Caco-2 (cell line): ENCODE measurements around the gene C9orf78. TPM values are rescaled to one million over a fixed set of nuclear protein-coding genes. Genes with fewer than 3 reads are reported as not detected.
A peak's percentile ranks its signal among the peaks of the same experiment; 100 is the strongest.

ENCODE experiments used
- BruUV-seq: library from RNA; stranded (reverse); fragments of 400-500 nt; replicated peaks from 2 replicates; lab custom pipeline; 2021; lab: Mats Ljungman, UMichigan
- CTCF ChIA-PET: fragments of 300-600 bp; sonication (Branson Sonifier 250); formaldehyde crosslinking; loops from one replicate; lab custom pipeline; 2022; ENCODE audit warnings: antibody characterized with exemption; lab: Charles Lee
- POLR2A ChIA-PET: fragments of 300-600 bp; sonication (Branson Sonifier 250); formaldehyde crosslinking; loops from one replicate; lab custom pipeline; 2022; ENCODE audit warnings: antibody characterized with exemption; lab: Charles Lee
- DNase-seq, 2 experiments: peaks; one replicate each; pipeline versions ENCODE4 v3.0.0 to v3.0.0-alpha.2; 2020 to 2022
- H3K27me3 ChIP-seq: replicated peaks from 2 replicates; pipeline ENCODE4 v1.6.0; 2011; ENCODE audit warnings: low read length; ENCODE audit not compliant: control insufficient read depth, insufficient read depth
- H3K36me3 ChIP-seq: 2 replicates; pipeline ENCODE4 v1.5.1; 2011; ENCODE audit warnings: low read length; ENCODE audit not compliant: control insufficient read depth, insufficient read depth
- H3K4me1 ChIP-seq: fragments of 250-450 bp; sonication (Bioruptor Pico); 2 replicates; pipeline ENCODE4 v1.5.1; 2020; ENCODE audit warnings: mild to moderate bottlenecking
- H3K4me3 ChIP-seq: 2 replicates; pipeline ENCODE4 v1.5.1; 2011; ENCODE audit warnings: low read depth, mild to moderate bottlenecking, control low read depth, low read length
- H3K9me3 ChIP-seq: fragments of 250-450 bp; sonication (Bioruptor Pico); 2 replicates; pipeline ENCODE4 v1.5.1; 2020; ENCODE audit warnings: mild to moderate bottlenecking, moderate library complexity
- H3K27ac Mint-ChIP-seq: one replicate; pipeline ENCODE4 v1.8.0; 2022; ENCODE audit warnings: mixed read lengths; ENCODE audit not compliant: unreplicated experiment
- H3K27me3 Mint-ChIP-seq: one replicate; pipeline ENCODE4 v1.8.0; 2022; ENCODE audit warnings: mixed read lengths; ENCODE audit not compliant: insufficient read depth, unreplicated experiment
- H3K36me3 Mint-ChIP-seq: one replicate; pipeline ENCODE4 v1.8.0; 2022; ENCODE audit warnings: mild to moderate bottlenecking, mixed read lengths; ENCODE audit not compliant: insufficient read depth, unreplicated experiment
- H3K4me1 Mint-ChIP-seq: one replicate; pipeline ENCODE4 v1.8.0; 2022; ENCODE audit warnings: low read depth, mixed read lengths; ENCODE audit not compliant: unreplicated experiment
- H3K4me3 Mint-ChIP-seq: one replicate; pipeline ENCODE4 v1.8.0; 2022; ENCODE audit warnings: mild to moderate bottlenecking, moderate library complexity, mixed read lengths; ENCODE audit not compliant: unreplicated experiment
- H3K9me3 Mint-ChIP-seq: one replicate; pipeline ENCODE4 v1.8.0; 2022; ENCODE audit warnings: mixed read lengths; ENCODE audit not compliant: unreplicated experiment
- CTCF ChIP-seq, 2 experiments: fragments of 200-600 bp in 1 of 2; IDR thresholded peaks; 1 replicate in 1 of 2; 2 replicates in 1 of 2; pipeline versions ENCODE4 v1.5.1 to v1.8.0; 2011 to 2022; ENCODE audit warnings: antibody characterized with exemption in 1 of 2, control low read depth in 1 of 2, inconsistent platforms in 1 of 2, low read depth in 1 of 2, low read length in 1 of 2, mild to moderate bottlenecking in 1 of 2, moderate library complexity in 1 of 2; ENCODE audit not compliant: insufficient read depth in 1 of 2, severe bottlenecking in 1 of 2, unreplicated experiment in 1 of 2
- intact Hi-C: fragments of 100-400 bp; cut with micrococcal nuclease; formaldehyde crosslinking; loops from one replicate; pipeline ENCODE4 v1.10.0; 2022; ENCODE audit not compliant: unreplicated experiment
- total RNA-seq: library from RNA; stranded (reverse); gene quantifications from 2 replicates; pipeline ENCODE4 v1.2.3, GENCODE V29; 2022

Gene C9orf78
- total RNA-seq, 1 experiment from 2014 or later, result 44.1 TPM

GRCh38 chr9:129835860-129836223 is 767 bp upstream of the C9orf78 start:
- peaks cover 11% of the 10 kb centered on the region for H3K4me1 Mint-ChIP-seq
- no peaks in the 10 kb centered on the region for H3K9me3 Mint-ChIP-seq
- intact Hi-C loops, result loop anchor here (1.0 kb wide), 1 partner anchor 12 kb away; the partner anchor contains the start of gene TOR1A
- peaks cover 37% of the 10 kb centered on the region for H3K36me3 Mint-ChIP-seq
- POLR2A ChIA-PET, result interaction anchor here (0.7 kb wide), 2 partner anchors 46 to 51 kb away, joined by 3 to 4 read pairs; no protein-coding TSS in a partner anchor
- BruUV-seq, result TSS peak; percentile 59
- DNase-seq, result no peak
- no peaks in the 10 kb centered on the region for H3K36me3 ChIP-seq
- H3K27me3 Mint-ChIP-seq, result no peaks in the 10 kb centered on the region
- peak overlapping the region; percentile 100 for H3K4me3 Mint-ChIP-seq
- no peak for TF ChIP-seq CTCF (IDR thresholded peaks at IDR 0.05; ENCODE audit: insufficient read depth in 1 of 2, low read depth in 1 of 2, low read length in 1 of 2, severe bottlenecking in 1 of 2, unreplicated experiment in 1 of 2)
- H3K27me3 ChIP-seq, result no peaks in the 10 kb centered on the region
- CTCF ChIA-PET, result no interaction called here
- H3K9me3 ChIP-seq, result no peaks in the 10 kb centered on the region
- peak overlapping the region; percentile 100 for H3K27ac Mint-ChIP-seq
- H3K4me1 ChIP-seq, result peaks cover 3% of the 10 kb centered on the region; the same call in 1 of the 2 replicates
- H3K4me3 ChIP-seq, result peak overlapping the region; percentile 82

GRCh38 chr9:129834489-129835127 is 467 bp downstream of the C9orf78 start:
- no peaks in the 10 kb centered on the region for H3K36me3 ChIP-seq
- peaks cover 3% of the 10 kb centered on the region; the same call in 1 of the 2 replicates for H3K4me1 ChIP-seq
- Mint-ChIP-seq H3K27ac (peak overlapping the region; percentile 100), H3K4me1 (peaks cover 11% of the 10 kb centered on the region), H3K4me3 (peak overlapping the region; percentile 100), H3K36me3 (peaks cover 48% of the 10 kb centered on the region), H3K9me3 (no peaks in the 10 kb centered on the region), H3K27me3 (no peaks in the 10 kb centered on the region)
- ChIA-PET POLR2A (interaction anchor here (0.6 to 0.9 kb wide), 4 partner anchors 14 to 33 kb away, joined by 3 read pairs; no protein-coding TSS in a partner anchor), CTCF (no interaction called here)
- no peaks in the 10 kb centered on the region for H3K9me3 ChIP-seq
- H3K4me3 ChIP-seq, result peak overlapping the region; percentile 60
- DNase-seq, result peak in 1 of 2 experiments; percentile 23
- intact Hi-C loops, result loop anchor here (1.0 kb wide), 1 partner anchor 10 kb away; the partner anchor contains the start of gene TOR1A
- TF ChIP-seq CTCF (IDR thresholded peaks at IDR 0.05; ENCODE audit: insufficient read depth in 1 of 2, low read depth in 1 of 2, low read length in 1 of 2, severe bottlenecking in 1 of 2, unreplicated experiment in 1 of 2), result no peak
- no peaks in the 10 kb centered on the region for H3K27me3 ChIP-seq
- BruUV-seq, result no TSS peak

- BruUV-seq, result no TSS peak
- Mint-ChIP-seq H3K4me1 (peaks cover 11% of the 10 kb centered on the region), H3K27me3 (no peaks in the 10 kb centered on the region), H3K36me3 (peaks cover 56% of the 10 kb centered on the region), H3K4me3 (peak overlapping the region; percentile 100), H3K9me3 (no peaks in the 10 kb centered on the region), H3K27ac (no peak overlapping the region)
- Histone ChIP-seq H3K4me3 (no peak overlapping the region), H3K4me1 (peaks cover 3% of the 10 kb centered on the region; the same call in 1 of the 2 replicates), H3K27me3 (no peaks in the 10 kb centered on the region), H3K9me3 (no peaks in the 10 kb centered on the region), H3K36me3 (no peaks in the 10 kb centered on the region; the same call in 1 of the 2 replicates)
- CTCF ChIA-PET, result no interaction called here
- no peak for TF ChIP-seq CTCF (IDR thresholded peaks at IDR 0.05; ENCODE audit: insufficient read depth in 1 of 2, low read depth in 1 of 2, low read length in 1 of 2, severe bottlenecking in 1 of 2, unreplicated experiment in 1 of 2)
- POLR2A ChIA-PET, result no interaction called here
- no peak for DNase-seq
- intact Hi-C loops, result no loop called here
Measured at GRCh38 chr9:129832982-129833381, 2.1 kb downstream of the C9orf78 start.
